Neural cell (in vitro differentiated cells): Measurements from ENCODE around the gene ITGAE.

Experiments used
- CTCF ChIP-seq: fragments of 450-650 bp; IDR thresholded peaks from 2 replicates; pipeline ENCODE4 v1.5.1; 2014; ENCODE audit warnings: antibody characterized with exemption, mild to moderate bottlenecking, moderate library complexity; ENCODE audit not compliant: poor library complexity, severe bottlenecking
- EP300 ChIP-seq: fragments of 450-650 bp; conservative IDR thresholded peaks from 2 replicates; pipeline ENCODE4 v1.6.1; 2014; ENCODE audit warnings: antibody characterized with exemption, mild to moderate bottlenecking, moderate library complexity; ENCODE audit not compliant: poor library complexity, severe bottlenecking
- EZH2 ChIP-seq: fragments of 200-600, 300-800 bp; shearing (Covaris generic), sonication (generic); IDR thresholded peaks from 2 replicates; pipeline ENCODE4 v1.6.1; 2014; ENCODE audit warnings: antibody characterized with exemption, low read length, borderline replicate concordance, mild to moderate bottlenecking; ENCODE audit not compliant: insufficient read depth, poor library complexity, severe bottlenecking
- MXI1 ChIP-seq: fragments of 450-650 bp; conservative IDR thresholded peaks from 2 replicates; pipeline ENCODE4 v1.6.1; 2014; ENCODE audit warnings: antibody characterized with exemption, mild to moderate bottlenecking; ENCODE audit not compliant: poor library complexity, severe bottlenecking
- RAD21 ChIP-seq: fragments of 450-650 bp; conservative IDR thresholded peaks from 2 replicates; pipeline ENCODE4 v1.6.1; 2014; ENCODE audit warnings: antibody characterized with exemption, mild to moderate bottlenecking, moderate library complexity

- TF ChIP-seq EZH2: no peak
- no peak for TF ChIP-seq CTCF
- TF ChIP-seq RAD21: no peak
- TF ChIP-seq EP300: no peak
- TF ChIP-seq MXI1: no peak
These were observed 119.0 kb downstream of the ITGAE start for GRCh38 chr17:3682033-3682432.
